ENCODE results near the gene BPIFA3.
"Not testable (repeated sequence)": the region's sequence is repeated elsewhere in the genome, so short reads cannot be mapped to it uniquely, and the experiment has no call there.

BPIFA3 gene

DNA sequence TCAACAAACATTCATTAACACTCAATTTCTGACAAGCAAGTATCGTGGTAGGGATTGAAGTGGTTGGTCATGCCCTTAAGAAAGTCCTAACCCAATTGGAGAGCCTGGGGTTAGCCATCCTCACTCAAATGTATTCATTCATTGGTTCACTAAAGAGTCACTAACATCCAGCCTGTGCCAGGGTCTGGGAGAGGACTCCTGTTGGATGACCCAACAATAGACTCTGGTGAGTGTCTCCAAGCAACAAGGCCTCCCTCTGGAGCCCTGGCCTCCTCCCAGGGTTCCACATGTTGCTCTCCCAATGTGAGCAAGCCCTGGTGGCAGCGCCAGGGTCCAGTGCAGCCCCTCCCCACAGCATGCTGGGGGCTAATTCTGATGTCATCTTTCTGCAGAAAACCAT is at the start of gene BPIFA3:
BPIFA3 (plus strand) TSS at position 301 of the 400 bp plus-strand sequence. CDS start 185 bp downstream, outside the sequence.
- DNase-seq = no peak

GRCh38 chr20:33167859-33168258 is 49.3 kb upstream of the BPIFA3 start, which contains the start of gene BPIFA2:
BPIFA2 (plus strand) TSS chr20:33168159; CDS start chr20:33169146, 987 bp downstream.
- no peak for DNase-seq

DNA sequence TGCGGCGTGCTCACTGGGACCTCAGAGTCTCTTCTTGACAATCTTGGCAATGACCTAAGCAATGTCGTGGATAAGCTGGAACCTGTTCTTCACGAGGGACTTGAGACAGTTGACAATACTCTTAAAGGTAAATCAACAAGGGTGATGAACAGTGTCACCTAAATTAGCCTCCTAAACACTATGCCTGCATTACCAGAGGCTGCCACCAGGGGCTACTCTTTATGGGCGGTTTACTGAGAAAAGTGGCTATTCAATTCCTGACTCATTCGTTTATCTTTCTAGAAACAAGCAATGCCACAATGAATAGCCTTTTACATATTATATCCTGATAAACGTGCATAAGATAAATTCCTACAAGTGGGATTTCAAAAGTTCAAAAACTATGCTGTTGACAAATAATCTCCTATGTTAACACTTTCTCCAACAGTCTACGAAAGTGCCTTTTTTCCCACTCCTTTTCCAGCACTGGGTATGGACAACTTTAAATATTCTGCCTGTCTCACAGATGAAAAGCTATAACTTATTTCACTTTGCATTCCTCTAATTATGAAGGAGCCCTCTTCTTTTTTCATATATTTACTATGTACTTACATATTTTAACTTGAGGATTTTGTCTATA is 47.9 kb upstream of the BPIFA3 start:
- DNase-seq = no peak

DNA sequence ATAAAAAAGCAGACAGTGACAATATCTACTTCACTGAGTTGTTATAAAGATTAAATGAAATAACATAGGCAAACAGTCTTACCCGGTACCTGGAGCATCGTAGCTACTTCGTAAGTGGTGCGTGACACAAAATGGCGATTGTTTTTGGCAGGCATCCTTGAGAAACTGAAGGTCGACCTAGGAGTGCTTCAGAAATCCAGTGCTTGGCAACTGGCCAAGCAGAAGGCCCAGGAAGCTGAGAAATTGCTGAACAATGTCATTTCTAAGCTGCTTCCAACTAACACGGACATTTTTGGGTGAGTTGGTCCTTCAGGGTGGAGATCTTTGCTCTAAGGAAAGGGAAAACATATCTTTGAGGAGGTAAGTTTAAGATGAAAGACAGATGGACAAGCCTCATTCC is 44.4 kb upstream of the BPIFA3 start:
- DNase-seq = no peak

GRCh38 chr20:33175123-33175522 is 42.0 kb upstream of the BPIFA3 start:
- no peak for DNase-seq

GRCh38 chr20:33176101-33176500 is 41.1 kb upstream of the BPIFA3 start:
- DNase-seq = no peak

GRCh38 chr20:33177866-33178265 is 39.3 kb upstream of the BPIFA3 start:
- DNase-seq = no peak

GRCh38 chr20:33178726-33179125 is 38.4 kb upstream of the BPIFA3 start:
- no peak for DNase-seq

DNA sequence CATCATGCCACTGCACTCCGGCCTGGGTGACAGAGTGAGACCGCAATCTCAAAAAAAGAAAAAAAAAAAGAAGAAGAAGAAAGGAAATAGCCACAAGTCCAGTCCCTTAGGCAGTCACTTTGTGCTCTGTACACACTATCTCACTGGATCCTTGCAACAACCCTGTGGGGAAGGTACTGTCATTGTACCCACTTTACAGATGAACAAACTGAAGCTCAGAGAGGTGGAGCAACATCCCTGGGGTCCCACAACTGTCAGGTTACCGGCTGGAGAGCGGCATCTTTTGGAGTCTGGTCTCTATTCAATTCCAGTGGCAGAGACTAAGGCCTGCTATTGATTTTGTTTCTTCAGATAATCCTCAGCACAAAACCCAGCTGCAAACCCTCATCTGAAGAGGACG is 37.0 kb upstream of the BPIFA3 start:
- no peak for DNase-seq

DNA sequence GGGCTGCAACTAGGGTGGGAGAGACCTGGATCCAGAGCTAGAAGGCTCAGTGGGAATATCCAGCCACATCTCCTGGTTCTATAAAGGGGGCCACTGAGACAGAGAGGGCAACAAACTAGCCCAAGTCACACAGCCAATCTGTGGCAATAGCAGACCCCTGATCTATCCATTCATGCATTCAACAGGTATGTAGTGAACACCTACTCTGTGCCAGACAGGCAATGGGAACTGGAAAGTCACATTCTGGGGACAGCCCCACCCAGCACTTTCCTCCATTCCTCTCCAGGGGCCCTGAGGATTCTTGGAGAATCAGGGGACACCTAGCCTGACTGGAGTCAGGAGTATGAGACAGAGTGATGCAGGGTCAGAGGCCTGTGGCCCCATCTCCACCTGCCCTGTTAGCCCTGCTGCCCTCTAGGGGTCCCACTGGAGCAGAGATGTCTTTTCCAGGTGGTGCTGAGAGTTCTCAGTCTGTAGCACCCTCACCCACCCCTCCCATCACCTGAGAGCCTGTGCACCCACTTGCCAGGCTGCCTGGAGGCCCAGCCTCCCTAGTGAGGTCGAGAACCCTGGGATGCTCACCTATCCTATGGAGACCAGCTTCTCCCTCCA is 35.6 kb upstream of the BPIFA3 start:
- no peak for DNase-seq

DNA sequence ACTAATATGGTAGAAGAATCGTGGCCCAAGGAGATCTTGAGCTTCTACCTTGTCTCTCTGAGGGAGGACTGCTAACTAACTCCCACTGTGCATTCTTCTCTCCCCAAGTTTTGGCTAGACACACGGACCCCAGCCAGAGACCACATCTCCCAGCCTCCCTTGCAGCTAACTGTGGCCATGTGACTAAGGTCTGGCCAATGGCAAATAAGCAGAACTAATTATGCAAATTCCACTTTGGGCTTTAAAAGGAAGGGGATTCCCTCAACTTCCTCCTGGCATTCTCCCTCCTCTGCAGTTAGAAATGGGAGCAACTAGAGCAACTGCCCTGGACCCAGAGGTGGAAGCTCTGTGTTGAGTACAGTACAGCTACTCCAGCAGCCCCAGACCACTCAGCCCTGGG is 33.8 kb upstream of the BPIFA3 start:
- no peak for DNase-seq

GRCh38 chr20:33185031-33185590 is 32.0 kb upstream of the BPIFA3 start:
- not testable (repeated sequence) for DNase-seq

DNA sequence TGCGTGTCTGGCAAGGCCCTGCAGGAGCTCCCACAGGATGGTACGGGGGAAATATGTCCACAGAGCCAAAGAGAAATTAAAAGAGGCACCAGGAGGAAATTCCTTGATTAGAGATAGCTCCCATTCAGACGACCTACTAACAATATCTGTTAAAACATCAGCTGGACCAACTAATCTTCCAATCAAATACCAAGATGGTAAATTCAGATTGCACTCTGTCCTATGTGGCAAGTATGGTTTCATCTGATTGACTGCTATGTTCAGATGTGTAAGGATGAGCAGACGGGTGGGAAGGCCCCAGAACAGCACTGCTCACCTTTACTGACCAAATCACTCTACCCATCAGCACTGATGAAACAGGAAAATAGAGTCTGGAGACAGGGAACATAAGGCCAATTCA is 29.7 kb upstream of the BPIFA3 start:
- DNase-seq = no peak

DNA sequence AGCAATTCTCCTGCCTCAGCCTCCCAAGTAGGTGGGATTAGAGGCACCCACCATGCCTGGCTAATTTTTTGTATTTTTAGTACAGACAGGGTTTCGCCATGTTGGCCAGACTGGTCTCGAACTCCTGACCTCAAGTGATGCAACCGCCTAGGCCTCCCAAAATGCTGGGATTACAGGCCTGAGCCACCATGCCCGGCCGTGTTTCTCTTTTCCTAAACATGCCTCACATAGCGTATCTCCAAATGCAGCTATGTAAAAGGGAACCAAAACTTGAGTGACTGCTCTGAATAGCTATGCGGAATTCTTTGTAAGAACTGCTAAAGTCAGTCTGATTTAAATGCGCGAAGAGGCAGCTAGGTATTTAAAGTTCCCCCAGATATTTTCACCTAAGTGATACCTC is 28.7 kb upstream of the BPIFA3 start:
- no peak for DNase-seq

DNA sequence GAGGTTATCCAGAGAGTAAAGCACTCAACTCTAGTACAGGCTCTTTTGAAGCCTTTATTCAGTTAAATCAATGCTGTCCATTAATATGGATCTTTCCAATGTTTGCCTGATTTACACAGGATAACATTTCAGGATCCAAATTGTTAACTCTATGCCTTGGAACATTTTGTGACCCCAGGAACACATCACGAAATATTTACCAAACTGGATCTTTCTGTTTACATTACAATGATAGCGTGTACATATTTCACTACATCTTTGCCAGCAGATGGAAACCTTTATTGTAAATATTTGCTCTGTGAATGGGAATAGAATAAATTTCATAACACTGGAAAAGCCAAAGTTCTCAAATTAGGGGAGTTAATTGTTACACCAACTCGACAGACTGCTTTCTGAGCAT is 25.7 kb upstream of the BPIFA3 start:
- no peak for DNase-seq

DNA sequence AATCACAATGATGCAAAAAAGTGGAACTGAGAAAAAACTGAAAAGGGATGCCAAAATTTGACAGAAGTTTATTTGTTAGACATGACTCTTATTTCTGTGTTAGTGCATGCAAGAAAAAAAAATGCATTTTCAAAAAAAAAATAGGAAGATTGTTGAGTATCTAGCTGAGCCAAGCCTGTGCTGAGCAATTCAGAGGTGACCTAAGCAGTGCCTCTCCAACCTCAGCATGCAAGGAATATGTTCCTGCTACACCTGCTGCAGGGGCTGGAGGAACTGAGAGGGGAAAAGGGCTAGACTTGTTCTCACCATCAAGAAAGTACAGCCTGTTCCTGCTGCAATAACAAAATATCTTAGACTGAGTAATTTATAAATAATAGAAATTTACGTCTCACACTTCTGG is 25.2 kb upstream of the BPIFA3 start:
- DNase-seq = no peak

- no peak for DNase-seq
Observed at GRCh38 chr20:33192912-33193501, 24.1 kb upstream of the BPIFA3 start.

DNA sequence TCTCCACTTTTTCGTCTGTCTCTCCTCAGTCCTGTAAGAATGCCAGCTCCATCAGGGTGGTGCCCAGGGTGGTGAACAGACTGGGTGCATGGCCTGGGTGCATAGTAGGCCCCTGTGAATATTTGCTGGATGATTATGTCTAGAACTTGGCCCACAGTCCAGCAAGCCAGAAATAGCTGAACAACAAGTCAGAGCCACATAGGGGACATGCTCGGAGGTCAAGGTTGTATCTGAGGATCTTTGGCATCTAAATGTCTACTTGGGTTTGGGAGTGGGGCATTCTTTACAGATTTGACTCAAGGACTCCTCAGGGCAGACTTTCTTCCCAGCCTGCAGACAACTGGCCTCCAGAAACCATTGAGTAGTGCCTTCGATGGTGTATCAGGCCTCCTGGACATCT is 18.1 kb upstream of the BPIFA3 start:
- DNase-seq = no peak

DNA sequence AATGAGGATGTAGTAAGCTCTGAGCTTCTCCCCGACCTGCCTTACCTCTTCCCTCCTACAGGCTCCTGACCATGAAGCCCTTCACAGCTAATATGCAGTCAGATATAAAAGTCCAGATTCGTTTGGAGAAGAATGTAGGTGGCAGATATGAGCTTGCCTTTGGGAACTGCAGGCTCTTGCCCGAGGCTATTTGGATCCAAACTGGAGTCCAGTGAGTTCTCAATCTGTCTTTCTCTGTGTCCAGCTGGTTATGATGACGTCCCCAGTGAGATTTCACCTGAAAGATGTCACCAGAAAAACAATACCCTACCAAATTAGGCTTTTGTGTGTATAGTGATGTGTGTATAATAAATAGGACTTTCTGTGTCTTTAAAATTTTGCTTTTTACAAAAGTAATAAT is 14.7 kb upstream of the BPIFA3 start:
- no peak for DNase-seq

DNA sequence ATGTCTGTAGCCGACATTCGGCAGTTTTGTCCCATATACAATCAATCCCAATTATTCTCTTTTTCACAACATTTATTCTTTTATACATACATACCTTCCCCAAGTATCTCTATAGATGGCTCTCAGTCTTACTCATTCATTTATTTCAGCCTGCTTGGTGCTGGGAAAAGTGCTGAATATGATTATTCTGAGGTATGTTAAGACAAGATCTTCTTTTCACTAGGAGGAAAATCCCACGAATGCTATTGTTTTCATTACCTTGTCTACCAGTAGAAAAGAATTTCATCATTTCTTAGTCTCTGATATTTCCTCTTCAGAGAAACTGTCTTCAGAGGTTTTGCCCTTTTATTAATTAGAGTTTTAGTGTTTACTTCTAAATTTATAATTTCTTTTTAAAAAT is 13.7 kb upstream of the BPIFA3 start:
- DNase-seq = no peak

- DNase-seq = no peak
Observed at GRCh38 chr20:33209789-33210188, 7.4 kb upstream of the BPIFA3 start.

DNA sequence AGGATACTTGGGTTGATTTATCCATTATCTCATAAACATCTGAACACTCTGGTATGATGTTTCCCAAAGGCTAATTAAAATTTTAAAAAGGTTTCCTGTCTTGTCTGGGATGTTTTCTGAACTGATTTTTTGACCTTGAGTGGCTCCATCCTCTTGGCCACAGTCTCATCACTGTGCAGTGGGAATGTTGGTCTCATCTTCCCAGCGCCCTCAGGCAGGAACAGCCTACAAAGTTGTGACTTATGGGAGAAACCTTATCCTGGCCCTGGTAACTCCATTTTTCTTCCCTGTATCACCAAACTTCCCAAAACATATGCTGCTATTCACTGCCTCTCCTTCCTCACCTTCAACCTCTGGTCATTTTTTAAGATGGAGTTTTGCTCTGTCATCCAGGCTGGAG is 6.8 kb upstream of the BPIFA3 start:
- no peak for DNase-seq

GRCh38 chr20:33211817-33212424 is 5.2 kb upstream of the BPIFA3 start:
- no peak for DNase-seq

GRCh38 chr20:33224399-33224798 is 7.2 kb downstream of the BPIFA3 start:
- no peak for DNase-seq

Data from CD4-positive, alpha-beta T cell treated with Interferon gamma for 1 hour (primary cell).